Glomerular visceral epithelial cell (primary cell): ENCODE measurements around the gene MDP1.
"Not testable (repeated sequence)": the region's sequence is repeated elsewhere in the genome, so short reads cannot be mapped to it uniquely, and the experiment has no call there.

ENCODE experiments used
- DNase-seq: peaks from one replicate; pipeline ENCODE4 v3.0.0-alpha.2; 2016; ENCODE audit errors: extremely low spot score

Gene MDP1

GRCh38 chr14:24251880-24252288 lies 36.0 kb upstream of the MDP1 start:
- DNase-seq: peak; percentile 63

DNA sequence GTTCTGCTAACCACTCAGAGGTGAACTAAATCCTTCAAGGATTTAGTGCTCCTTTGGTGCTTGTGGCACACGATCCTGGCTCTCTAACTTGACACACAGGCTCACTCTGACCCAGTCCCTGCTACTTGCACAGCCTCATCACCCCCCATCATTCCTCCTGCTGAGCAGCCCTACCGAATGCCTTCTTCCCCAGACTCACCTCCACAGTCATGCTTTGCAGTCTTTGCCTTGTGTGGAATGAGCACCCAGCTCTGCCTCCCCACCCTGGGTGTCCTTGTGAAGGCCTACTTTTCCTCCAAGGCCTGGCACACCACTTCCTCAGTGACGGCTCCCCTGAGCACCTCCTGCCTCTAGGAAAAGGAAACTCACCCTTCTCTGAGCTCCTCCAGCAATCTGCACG lies 34.5 kb upstream of the MDP1 start:
- DNase-seq: no peak

GRCh38 chr14:24249230-24250021 lies 33.6 kb upstream of the MDP1 start:
- DNase-seq: no peak

DNA sequence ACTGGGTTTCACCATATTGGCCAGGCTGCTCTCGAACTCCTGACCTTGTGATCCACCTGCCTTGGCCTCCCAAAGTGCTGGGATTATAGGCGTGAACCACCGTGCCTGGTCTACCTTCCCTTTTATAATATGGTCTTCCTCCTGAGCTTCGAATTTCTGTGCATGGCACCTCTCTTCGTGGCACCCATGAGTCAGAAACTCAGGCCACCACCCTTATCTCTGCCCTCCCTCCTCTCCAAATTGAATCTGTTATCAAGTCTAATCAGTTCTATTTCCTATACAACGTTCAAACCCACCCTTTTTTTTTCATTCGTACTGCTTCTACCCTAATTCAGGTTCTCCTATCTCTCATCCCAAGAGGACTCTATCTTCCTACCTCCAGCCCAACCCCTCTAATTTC lies 31.6 kb upstream of the MDP1 start:
- no peak for DNase-seq

GRCh38 chr14:24246765-24247212 lies 30.9 kb upstream of the MDP1 start:
- no peak for DNase-seq

DNA sequence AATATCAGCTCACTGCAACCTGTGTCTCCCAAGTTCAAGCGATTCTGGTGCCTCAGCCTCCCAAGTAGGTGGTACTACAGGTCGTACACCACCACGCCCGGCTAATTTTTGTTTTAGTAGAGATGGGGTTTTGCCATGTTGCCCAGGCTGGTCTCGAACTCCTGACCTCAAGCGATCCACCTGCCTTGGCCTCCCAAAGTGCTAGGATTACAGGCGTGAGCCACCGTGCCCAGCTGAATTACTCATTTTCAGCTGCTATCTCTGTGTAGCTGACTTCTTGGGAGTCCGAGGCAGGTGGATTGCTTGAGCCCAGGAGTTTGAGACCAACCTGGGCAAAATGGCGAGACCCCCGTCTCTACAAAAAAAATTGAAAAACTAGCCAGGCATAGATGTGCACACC lies 29.5 kb upstream of the MDP1 start:
- not testable (repeated sequence) for DNase-seq

GRCh38 chr14:24243336-24243836 lies 27.5 kb upstream of the MDP1 start:
- no peak for DNase-seq

GRCh38 chr14:24241829-24242443 lies 26.1 kb upstream of the MDP1 start:
- DNase-seq: peak; percentile 91

GRCh38 chr14:24240110-24240918 lies 24.4 kb upstream of the MDP1 start:
- DNase-seq: no peak

- DNase-seq: no peak
These were observed 22.7 kb upstream of the MDP1 start for GRCh38 chr14:24238527-24239037.

DNA sequence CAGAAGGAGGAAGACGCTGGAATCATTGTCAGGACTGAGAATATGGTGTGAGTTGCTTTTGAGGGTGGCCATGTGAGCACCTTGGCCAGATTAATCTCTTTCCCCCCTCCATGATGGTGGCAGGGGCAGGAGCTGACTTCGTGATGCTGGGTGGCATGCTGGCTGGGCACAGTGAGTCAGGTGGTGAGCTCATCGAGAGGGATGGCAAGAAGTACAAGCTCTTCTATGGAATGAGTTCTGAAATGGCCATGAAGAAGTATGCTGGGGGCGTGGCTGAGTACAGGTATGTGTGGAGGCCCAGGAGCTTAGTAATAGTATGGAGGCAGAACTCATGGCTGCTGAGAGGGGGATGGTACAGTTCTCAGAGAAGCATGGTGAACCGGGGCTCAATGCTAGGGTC lies 22.3 kb upstream of the MDP1 start:
- DNase-seq: no peak

DNA sequence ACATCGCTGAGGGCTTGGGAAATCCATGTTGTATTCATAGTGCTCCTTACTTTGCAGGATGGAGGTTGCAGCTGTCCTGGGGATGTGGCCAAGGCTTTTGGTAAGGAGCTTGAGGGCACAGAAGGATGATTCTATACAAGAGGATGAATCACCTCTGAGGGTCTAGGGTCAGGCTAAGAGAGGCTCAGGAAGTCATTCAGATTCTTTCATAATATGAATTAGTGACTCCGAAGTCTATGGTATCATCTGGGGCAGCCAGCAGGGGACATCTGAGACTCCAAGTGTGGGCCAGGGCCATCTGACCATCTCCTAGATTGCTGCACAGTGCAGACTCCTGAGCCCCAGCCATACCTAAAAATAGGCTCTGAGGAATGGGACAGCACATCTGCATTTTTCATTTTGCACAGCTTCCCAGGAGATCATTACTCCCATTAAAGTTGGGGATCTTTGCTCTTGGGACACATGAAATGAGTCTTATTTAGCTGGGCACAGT lies 21.6 kb upstream of the MDP1 start:
- DNase-seq: no peak

DNA sequence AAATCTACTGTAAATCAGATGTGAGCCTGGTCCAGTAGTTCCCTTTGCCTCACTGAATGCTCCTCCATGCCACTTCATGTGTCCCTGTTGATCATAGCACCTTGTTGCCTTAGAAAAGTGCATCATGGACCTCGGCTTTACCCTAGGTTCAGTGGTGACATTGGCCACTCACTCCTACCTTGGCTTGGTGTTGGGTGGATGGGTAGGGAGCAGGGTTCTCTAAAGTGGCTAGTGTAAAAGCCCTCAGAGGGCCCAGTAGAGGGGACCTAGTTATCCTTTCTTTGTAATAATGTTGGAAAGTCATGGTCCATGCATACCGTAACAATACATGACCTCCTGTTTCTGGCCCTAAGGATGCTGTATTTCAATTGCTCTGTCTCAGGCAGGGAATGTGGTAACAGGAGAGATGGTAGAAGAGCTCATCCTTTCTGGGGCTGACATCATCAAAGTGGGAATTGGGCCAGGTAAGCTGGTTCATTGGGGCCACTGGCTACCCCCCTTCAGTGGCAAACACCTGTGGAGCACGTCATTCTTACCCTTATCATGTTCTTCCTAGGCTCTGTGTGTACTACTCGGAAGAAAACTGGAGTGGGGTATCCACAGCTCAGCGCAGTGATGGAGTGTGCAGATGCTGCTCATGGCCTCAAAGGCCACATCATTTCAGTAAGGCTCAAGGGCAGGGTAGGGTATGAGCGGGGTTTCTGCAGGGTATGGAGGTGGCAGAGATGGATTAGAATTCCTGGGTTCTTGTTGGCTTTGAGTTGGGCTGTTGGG lies 21.0 kb upstream of the MDP1 start:
- no peak for DNase-seq

DNA sequence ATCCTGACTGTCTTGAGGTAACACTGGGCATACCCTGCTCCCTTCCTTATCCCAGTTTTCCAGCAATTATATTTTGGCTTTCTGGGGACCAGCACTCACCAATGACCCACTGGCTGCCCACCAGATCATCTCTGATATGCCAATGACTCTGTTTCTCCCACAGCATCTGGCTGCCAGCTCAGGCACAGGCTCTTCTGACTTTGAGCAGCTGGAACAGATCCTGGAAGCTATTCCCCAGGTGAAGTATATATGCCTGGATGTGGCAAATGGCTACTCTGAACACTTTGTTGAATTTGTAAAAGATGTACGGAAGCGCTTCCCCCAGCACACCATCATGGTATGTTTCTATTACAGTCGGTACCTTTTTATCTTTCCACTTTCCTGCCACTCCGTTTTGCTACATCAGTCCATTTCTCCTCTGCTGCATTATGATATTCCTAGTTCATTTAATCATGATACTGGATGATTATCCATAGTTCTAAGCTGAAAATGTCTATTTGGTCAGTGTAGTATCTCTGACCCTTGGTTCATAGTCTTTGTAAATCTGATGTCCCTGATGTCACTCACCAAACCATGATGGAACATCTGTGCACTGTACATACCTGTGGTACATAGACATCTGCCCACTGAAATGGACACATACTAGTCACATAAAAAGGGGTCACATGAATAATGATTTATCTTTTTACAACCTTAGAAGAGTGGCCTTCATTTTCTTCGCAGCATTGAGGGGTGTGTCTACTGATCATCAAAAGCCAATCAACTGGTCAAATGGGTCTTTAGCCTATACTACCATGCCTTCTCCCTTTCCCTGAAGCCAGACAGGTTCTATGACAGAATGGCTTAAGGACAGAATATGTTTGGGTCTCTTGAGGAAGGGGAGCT lies 20.2 kb upstream of the MDP1 start:
- DNase-seq: no peak

DNA sequence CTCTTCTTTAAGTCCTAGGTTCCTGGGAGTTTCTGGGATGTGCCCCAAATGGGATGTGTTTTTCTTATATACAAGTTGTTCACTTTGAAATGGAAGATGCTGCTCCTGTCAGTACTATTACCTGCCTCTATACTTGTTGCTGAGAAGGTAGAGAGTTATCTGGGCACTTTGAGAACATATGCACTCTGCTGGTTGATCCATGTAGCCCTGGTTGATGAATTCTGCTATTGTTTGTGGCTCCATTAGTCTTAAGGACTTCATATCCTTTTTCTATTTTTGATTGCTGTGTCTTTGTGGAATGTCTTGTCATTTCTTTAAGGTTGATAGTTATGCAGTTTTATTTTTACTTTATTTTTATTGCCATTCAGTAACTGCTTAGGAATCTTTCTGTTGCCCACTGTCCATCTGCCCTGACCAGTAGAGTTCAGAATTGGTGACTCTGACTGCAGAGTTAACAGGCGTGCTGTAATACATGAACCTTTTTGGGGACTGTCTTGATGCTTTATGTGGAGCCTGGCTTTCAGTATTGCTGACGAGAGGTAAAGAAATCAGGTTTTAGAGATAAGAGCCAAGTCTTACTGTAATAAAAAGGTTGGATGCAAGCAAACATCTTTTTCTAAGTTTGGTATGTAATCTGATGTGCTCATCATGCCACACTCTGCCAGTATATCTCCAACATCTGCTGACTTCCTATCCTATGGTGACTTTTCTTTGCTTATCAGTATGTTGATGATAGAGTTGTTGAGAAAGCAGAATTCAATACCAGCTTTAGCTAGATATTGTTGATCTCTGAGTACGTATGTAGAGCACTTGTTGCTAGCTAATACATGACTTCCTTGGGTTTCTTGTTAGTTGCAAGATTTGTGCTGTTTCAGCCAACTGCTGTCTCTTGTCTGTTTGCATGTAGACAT lies 18.5 kb upstream of the MDP1 start:
- DNase-seq: no peak

DNA sequence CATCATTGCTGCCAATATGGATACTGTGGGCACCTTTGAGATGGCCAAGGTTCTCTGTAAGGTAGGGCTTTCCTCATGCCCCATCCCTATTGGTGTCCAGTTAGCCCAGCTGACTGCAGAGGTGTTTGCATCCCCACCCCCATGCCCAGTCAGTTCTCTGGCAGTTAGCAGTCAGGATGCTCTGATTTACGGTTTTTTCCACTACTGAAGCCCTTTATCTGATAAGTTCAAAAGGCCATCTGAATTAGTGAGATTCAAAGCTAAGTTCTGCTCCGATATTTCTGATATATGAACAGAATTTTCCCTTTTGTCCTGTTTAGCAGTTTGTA lies 17.6 kb upstream of the MDP1 start:
- no peak for DNase-seq

DNA sequence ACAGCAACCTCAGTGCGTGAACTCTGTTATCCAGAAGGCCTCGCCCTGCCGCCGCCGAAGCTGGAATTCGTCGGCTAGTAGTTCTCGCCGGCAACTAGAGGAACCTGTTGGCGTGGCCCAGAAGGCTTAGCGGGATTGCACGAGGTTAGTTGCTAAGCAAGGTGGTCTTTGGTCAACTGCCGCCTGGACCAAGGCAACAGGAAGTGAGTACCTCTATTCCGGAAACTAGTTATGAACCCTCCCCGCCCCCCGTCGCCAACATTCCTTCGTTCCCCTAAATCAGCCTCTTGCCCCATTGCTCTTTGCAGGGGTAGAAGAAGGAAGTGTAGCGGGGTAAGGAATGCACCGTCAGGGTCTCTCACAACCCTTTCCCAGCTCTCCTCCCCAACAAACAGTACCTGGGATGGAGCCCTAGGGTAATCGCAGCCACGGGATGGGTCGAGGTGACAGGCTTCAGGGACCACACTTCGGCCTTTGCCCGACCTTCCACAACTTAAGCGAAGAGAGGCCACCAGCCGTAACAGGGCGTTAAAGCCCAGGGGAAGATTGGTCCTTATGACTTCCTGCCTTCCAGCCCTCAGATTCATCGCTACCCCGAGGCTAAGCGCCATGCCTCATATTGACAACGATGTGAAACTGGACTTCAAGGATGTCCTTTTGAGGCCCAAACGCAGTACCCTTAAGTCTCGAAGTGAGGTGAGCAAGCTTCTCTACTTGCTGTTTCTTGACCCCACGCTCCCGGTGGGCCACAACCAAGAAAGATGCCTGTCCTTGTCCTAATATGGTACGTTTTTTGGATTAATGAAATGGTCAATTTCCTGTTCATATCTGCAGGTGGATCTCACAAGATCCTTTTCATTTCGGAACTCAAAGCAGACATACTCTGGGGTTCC lies 17.0 kb upstream of the MDP1 start, which contains the start of gene GMPR2:
Gene GMPR2 (plus strand): TSS at position 285 of the 893 bp plus-strand sequence. CDS start 325 bp downstream, at position 610.
- no peak for DNase-seq

- peak; percentile 90 for DNase-seq
These were observed 16.3 kb upstream of the MDP1 start, which contains the start of gene NEDD8 for GRCh38 chr14:24232121-24232644. TSS of gene NEDD8 (minus strand) at chr14:24232367. CDS start at chr14:24232267, 100 bp downstream.
